Measurements from ENCODE around the gene ITPRID1. TPM values are rescaled to one million over a fixed set of nuclear protein-coding genes. Genes with fewer than 3 reads are reported as not detected.

ITPRID1 gene
- total and polyA plus RNA-seq, 2 donors from 2014 or later = not detected

GRCh38 chr7:31488562-31489203, 25.2 kb upstream of the ITPRID1 start:
- intact Hi-C loops (cut with DNase I) = no loop called here
- no peak overlapping the region for H3K4me3 ChIP-seq (ENCODE audit: low read length in 3 of 3)

GRCh38 chr7:31490796-31491314, 23.0 kb upstream of the ITPRID1 start:
- H3K4me1 ChIP-seq (ENCODE audit: control insufficient read depth in 2 of 3, insufficient read depth in 2 of 3, low read depth in 1 of 3, low read length in 3 of 3) = no peaks in the 10 kb centered on the region
- DNase-seq (no peak), FAIRE-seq (no peak)
- intact Hi-C loops (cut with DNase I) = no loop called here
- H3K27me3 ChIP-seq (ENCODE audit: control insufficient read depth, insufficient read depth, low read length) = no peaks in the 10 kb centered on the region
- TF ChIP-seq CTCF (IDR thresholded peaks at IDR 0.05; ENCODE audit: borderline replicate concordance, extremely low read depth, insufficient read depth) = no peak
- no peak overlapping the region for H3K4me3 ChIP-seq (ENCODE audit: low read length in 3 of 3)
- no peak overlapping the region for H3K9ac ChIP-seq (ENCODE audit: low read length in 3 of 3)
- no peaks in the 10 kb centered on the region for H3K36me3 ChIP-seq (ENCODE audit: control insufficient read depth in 2 of 3, insufficient read depth in 3 of 3, low read length in 3 of 3)
- H3K27ac ChIP-seq (ENCODE audit: low read depth in 2 of 2, low read length in 2 of 2) = no peak overlapping the region
- H3K9me3 ChIP-seq (ENCODE audit: control insufficient read depth in 2 of 3, insufficient read depth in 1 of 3, low read length in 3 of 3) = no peaks in the 10 kb centered on the region

More at GRCh38 chr7:31488562-31489203, 25.2 kb upstream of the ITPRID1 start:
- peak; percentile 23 for TF ChIP-seq CTCF (IDR thresholded peaks at IDR 0.05; ENCODE audit: borderline replicate concordance, extremely low read depth, insufficient read depth)
- Histone ChIP-seq H3K36me3 (ENCODE audit: control insufficient read depth in 2 of 3, insufficient read depth in 3 of 3, low read length in 3 of 3) (no peaks in the 10 kb centered on the region), H3K27me3 (ENCODE audit: control insufficient read depth, insufficient read depth, low read length) (no peaks in the 10 kb centered on the region), H3K9ac (ENCODE audit: low read length in 3 of 3) (no peak overlapping the region), H3K4me1 (ENCODE audit: control insufficient read depth in 2 of 3, insufficient read depth in 2 of 3, low read depth in 1 of 3, low read length in 3 of 3) (no peaks in the 10 kb centered on the region), H3K9me3 (ENCODE audit: control insufficient read depth in 2 of 3, insufficient read depth in 1 of 3, low read length in 3 of 3) (no peaks in the 10 kb centered on the region), H3K27ac (ENCODE audit: low read depth in 2 of 2, low read length in 2 of 2) (no peak overlapping the region)
- FAIRE-seq = no peak
- DNase-seq = peak in 1 of 5 donors; percentile 24

- no peaks in the 10 kb centered on the region for H3K9me3 ChIP-seq (ENCODE audit: control insufficient read depth in 2 of 3, insufficient read depth in 1 of 3, low read length in 3 of 3)
- H3K9ac ChIP-seq (ENCODE audit: low read length in 3 of 3) = no peak overlapping the region
- intact Hi-C loops (cut with DNase I) = no loop called here
- no peak overlapping the region for H3K4me3 ChIP-seq (ENCODE audit: low read length in 3 of 3)
- no peaks in the 10 kb centered on the region for H3K4me1 ChIP-seq (ENCODE audit: control insufficient read depth in 2 of 3, insufficient read depth in 2 of 3, low read depth in 1 of 3, low read length in 3 of 3)
- H3K27ac ChIP-seq (ENCODE audit: low read depth in 2 of 2, low read length in 2 of 2) = no peak overlapping the region
- H3K27me3 ChIP-seq (ENCODE audit: control insufficient read depth, insufficient read depth, low read length) = no peaks in the 10 kb centered on the region
- TF ChIP-seq CTCF (IDR thresholded peaks at IDR 0.05; ENCODE audit: borderline replicate concordance, extremely low read depth, insufficient read depth) = no peak
- FAIRE-seq (no peak), DNase-seq (no peak)
- no peaks in the 10 kb centered on the region for H3K36me3 ChIP-seq (ENCODE audit: control insufficient read depth in 2 of 3, insufficient read depth in 3 of 3, low read length in 3 of 3)
These were observed 21.8 kb upstream of the ITPRID1 start for GRCh38 chr7:31492086-31492485.
